Prostate gland (tissue), 2 donors: ENCODE data around the gene GPR17. TPM values are rescaled to one million over a fixed set of nuclear protein-coding genes. Genes with fewer than 3 reads are reported as not detected.

ENCODE experiments used
- DNase-seq: peaks from one replicate; pipeline ENCODE4 v3.0.0-alpha.2; 2019; ENCODE audit warnings: low spot score
- H3K27ac ChIP-seq, 2 donors: fragments of 200-600 bp; sonication (generic); 2 replicates each; pipeline ENCODE4 v1.5.1; 2017 to 2019
- H3K27me3 ChIP-seq: fragments of 200-600 bp; sonication (generic); replicated peaks from 2 replicates; pipeline ENCODE4 v1.5.1; 2019; ENCODE audit not compliant: insufficient read depth
- H3K36me3 ChIP-seq, 2 donors: fragments of 200-600 bp; sonication (generic); 1 replicate in 1 of 2; 2 replicates in 1 of 2; pipeline versions ENCODE4 v1.5.1 to v1.8.1; 2017 to 2019
- H3K4me1 ChIP-seq: fragments of 200-600 bp; sonication (generic); replicated peaks from 2 replicates; pipeline ENCODE4 v1.5.1; 2019
- H3K4me3 ChIP-seq, 2 donors: fragments of 200-600 bp; sonication (generic); 2 replicates each; pipeline ENCODE4 v1.5.1; 2017 to 2019
- H3K9me3 ChIP-seq: fragments of 200-600 bp; sonication (generic); 2 replicates; pipeline ENCODE4 v1.5.1; 2017
- POLR2A ChIP-seq: fragments of 450-650 bp; IDR thresholded peaks from one replicate; pipeline ENCODE4 v1.6.1; 2016; ENCODE audit warnings: antibody characterized with exemption, mild to moderate bottlenecking
- POLR2AphosphoS5 ChIP-seq: sonication (generic); formaldehyde crosslinking; IDR thresholded peaks from one replicate; pipeline ENCODE4 v1.6.1; 2017; ENCODE audit warnings: antibody characterized with exemption
- WGBS: methylation state at CpG from one replicate; pipeline ENCODE4 v1.1.5; 2018; 5-methylcytosine and 5-hydroxymethylcytosine counted together
- intact Hi-C: fragments of 100-400 bp; cut with DNase I; formaldehyde crosslinking; loops from one replicate; pipeline ENCODE4 v1.14.2; 2022
- total RNA-seq, 2 donors: library from RNA; depleted of rRNA; stranded (reverse); fragments of >200 nt; gene quantifications; one replicate each; pipeline ENCODE4 v1.1.0, GENCODE V29; 2016
- TF ChIP-seq, protein P1 (sequence below), 4 experiments: fragments of 200-600 bp in 2 of 4; fragments of 450-650 bp in 2 of 4; sonication (generic) in 2 of 4; IDR thresholded peaks; 1 replicate in 3 of 4; 2 replicates in 1 of 4; pipeline ENCODE4 v1.5.1; 2016 to 2019; ENCODE audit warnings: antibody characterized with exemption in 4 of 4, mild to moderate bottlenecking in 2 of 4, moderate library complexity in 2 of 4

Gene GPR17
- total RNA-seq, 2 donors from 2014 or later = not detected

DNA sequence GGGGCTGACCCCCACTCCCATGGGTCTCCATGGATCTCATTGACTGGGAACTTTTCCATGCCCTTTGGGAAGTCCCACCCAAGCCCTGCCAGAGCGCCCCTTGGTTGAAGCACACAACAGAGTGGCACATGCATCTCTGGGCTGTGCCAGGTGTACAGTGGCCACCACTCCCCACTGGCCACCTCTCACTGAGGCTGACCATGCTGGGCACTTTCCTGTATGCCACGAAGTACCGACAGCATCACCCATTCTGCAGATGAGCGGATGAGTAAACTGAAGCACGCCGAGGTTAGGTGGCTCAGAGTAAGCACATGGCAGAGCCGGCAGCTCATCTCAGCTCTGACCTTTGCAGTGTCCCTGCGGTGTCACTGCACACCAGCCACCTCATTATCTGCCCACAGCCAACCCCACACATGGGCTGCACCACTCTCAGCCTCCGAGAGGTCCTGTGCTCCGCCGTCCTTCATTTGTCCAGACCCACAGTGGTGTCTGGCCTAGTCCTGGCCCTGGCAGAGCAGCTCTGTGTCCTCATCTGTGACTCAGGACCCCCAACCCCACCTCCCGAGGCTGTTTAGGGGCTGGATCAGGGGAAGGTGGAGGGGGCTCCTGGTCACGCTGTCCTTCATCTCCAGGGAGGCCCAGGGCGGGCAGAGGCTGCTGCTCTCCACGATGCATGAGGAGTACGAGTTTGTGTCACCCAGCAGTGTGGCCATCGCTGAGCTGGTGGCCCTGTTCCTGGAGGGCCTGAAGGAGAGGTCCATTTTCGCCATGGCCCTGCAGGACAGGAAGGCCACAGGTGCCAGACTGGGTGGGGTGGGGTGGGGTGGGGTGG, 18.0 kb upstream of the GPR17 start:
- no peaks in the 10 kb centered on the region for H3K36me3 ChIP-seq
- no peak for TF ChIP-seq POLR2AphosphoS5
- no peak for TF ChIP-seq POLR2A
- TF ChIP-seq, protein P1, sequence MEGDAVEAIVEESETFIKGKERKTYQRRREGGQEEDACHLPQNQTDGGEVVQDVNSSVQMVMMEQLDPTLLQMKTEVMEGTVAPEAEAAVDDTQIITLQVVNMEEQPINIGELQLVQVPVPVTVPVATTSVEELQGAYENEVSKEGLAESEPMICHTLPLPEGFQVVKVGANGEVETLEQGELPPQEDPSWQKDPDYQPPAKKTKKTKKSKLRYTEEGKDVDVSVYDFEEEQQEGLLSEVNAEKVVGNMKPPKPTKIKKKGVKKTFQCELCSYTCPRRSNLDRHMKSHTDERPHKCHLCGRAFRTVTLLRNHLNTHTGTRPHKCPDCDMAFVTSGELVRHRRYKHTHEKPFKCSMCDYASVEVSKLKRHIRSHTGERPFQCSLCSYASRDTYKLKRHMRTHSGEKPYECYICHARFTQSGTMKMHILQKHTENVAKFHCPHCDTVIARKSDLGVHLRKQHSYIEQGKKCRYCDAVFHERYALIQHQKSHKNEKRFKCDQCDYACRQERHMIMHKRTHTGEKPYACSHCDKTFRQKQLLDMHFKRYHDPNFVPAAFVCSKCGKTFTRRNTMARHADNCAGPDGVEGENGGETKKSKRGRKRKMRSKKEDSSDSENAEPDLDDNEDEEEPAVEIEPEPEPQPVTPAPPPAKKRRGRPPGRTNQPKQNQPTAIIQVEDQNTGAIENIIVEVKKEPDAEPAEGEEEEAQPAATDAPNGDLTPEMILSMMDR (IDR thresholded peaks at IDR 0.05) = no peak
- DNase-seq = no peak
- H3K4me3 ChIP-seq = no peak overlapping the region
- no peaks in the 10 kb centered on the region for H3K4me1 ChIP-seq
- H3K27ac ChIP-seq = no peak overlapping the region
- intact Hi-C loops = no loop called here
- 93% methylated on average over 18 of the region's 18 CpGs for WGBS
- no peaks in the 10 kb centered on the region for H3K9me3 ChIP-seq
- no peaks in the 10 kb centered on the region for H3K27me3 ChIP-seq

DNA sequence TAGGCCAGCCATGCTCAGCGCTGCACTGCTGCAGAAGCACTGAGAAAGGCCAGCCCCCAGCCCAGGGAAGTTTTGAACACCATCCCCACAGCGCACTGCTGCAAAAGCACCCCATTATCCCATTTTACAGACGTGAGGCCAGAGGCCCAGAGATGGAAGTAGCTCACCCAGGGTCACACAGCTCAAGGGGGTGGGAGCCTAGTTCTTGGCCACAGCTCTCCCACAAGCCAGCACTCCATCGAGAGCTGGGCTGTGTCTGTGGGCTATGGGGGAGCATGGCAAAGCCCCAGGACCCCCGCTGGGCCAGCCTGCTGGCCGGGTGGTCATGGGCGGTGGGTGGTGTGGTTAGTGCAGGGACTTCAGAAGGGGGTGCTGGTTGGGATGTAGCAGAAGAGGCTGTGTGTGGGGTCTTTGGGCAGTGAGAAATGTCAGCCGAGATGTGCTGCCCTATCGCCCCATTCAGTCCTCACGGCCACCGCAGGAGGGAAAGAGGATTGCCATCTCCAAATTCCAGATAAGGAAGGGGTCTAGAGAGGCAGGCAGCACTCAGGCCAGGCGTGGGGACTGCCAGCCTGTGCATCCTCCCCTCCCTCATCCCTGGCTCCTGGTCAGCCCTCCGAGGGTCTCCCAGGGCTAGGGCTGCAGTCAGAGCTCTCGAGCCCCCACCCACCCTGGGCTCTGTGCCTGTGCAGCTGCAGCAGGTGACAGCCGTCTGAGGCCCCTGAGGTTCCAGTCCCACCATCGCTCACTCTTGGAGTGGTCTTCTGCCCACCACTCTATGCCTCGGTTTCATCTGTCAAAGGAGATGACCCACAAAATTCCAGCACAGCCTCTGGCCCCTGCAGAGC, 17.0 kb upstream of the GPR17 start:
- 87% methylated on average over 17 of the region's 17 CpGs for WGBS
- no peak overlapping the region for H3K27ac ChIP-seq
- no peak for DNase-seq
- TF ChIP-seq, protein P1 (IDR thresholded peaks at IDR 0.05) = no peak
- TF ChIP-seq POLR2A (no peak), POLR2AphosphoS5 (no peak)
- H3K27me3 ChIP-seq = no peaks in the 10 kb centered on the region
- H3K4me3 ChIP-seq = no peak overlapping the region
- H3K4me1 ChIP-seq = no peaks in the 10 kb centered on the region
- intact Hi-C loops = no loop called here
- H3K9me3 ChIP-seq = no peaks in the 10 kb centered on the region
- no peaks in the 10 kb centered on the region for H3K36me3 ChIP-seq

DNA sequence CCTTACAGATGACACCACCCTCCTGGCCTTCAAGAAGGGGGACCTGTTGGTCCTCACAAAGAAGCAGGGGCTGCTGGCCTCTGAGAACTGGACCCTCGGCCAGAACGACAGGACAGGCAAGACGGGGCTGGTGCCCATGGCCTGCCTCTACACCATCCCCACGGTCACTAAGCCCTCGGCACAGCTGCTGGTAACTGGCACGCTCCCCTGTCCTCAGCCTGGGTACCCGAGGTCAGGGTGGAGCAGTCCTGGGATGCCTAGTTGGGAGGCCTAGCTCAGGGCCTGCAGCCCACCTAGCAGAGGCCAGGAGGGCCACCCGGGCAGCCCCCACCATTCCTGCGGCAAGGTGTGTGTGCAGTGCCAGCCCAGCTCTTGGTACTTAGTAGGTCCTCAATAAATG, 16.3 kb upstream of the GPR17 start:
- 88% methylated on average over 9 of the region's 9 CpGs for WGBS
- intact Hi-C loops = no loop called here
- TF ChIP-seq POLR2A (no peak), POLR2AphosphoS5 (no peak)
- TF ChIP-seq, protein P1 (IDR thresholded peaks at IDR 0.05) = no peak
- H3K9me3 ChIP-seq = no peaks in the 10 kb centered on the region
- H3K27ac ChIP-seq = no peak overlapping the region
- no peak overlapping the region for H3K4me3 ChIP-seq
- H3K4me1 ChIP-seq = no peaks in the 10 kb centered on the region
- no peak for DNase-seq
- H3K27me3 ChIP-seq = no peaks in the 10 kb centered on the region
- H3K36me3 ChIP-seq = no peaks in the 10 kb centered on the region

DNA sequence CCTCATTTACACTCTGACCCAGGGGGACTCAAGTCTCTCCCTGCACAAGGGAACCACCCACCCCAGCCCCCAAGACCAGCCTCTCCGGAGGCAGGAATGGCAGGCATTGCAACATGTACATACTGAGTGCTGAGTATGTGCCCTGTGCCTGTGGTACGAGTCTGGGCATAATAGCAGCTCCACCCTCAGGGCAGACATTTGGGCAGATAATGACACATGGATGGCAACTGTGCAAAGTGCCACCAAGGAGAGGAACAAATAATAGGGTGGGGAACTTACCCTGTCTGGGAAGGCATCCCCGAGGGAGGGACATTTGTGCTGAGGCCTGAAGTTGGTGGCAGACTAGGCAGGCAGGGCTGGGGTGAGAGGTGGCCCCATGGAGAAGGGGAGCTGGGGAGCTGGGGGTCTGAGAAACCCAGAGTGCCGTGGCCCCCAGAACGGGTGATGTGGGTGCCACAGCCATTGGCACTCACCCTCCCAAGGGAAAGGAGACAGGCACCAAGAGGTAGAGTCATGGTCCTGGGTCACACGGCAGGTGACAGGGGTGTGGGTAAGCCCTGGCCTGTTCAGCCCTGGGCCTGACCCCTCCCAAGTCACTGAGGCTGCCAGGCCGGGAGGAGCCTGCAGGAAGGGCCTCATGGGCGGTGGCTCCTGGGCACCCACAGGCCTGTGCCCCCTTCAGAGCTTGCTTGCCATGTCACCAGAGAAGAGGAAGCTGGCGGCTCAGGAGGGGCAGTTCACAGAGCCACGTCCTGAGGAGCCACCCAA, 15.7 kb upstream of the GPR17 start:
- intact Hi-C loops = no loop called here
- H3K4me1 ChIP-seq = no peaks in the 10 kb centered on the region
- no peak for DNase-seq
- WGBS = 68% methylated on average over 10 of the region's 10 CpGs
- no peaks in the 10 kb centered on the region for H3K9me3 ChIP-seq
- no peak overlapping the region for H3K4me3 ChIP-seq
- H3K36me3 ChIP-seq = no peaks in the 10 kb centered on the region
- H3K27me3 ChIP-seq = no peaks in the 10 kb centered on the region
- TF ChIP-seq POLR2AphosphoS5 (no peak), POLR2A (no peak)
- TF ChIP-seq, protein P1 (IDR thresholded peaks at IDR 0.05) = no peak
- H3K27ac ChIP-seq = no peak overlapping the region
